HG02798 (cell line): Measurements from ENCODE around the gene AMDHD2.
"Not testable (repeated sequence)": the region's sequence is repeated elsewhere in the genome, so short reads cannot be mapped to it uniquely, and the experiment has no call there.

Source experiments
- ATAC-seq: cut with Tn5 transposase; IDR thresholded peaks from one replicate; pipeline ENCODE4 v1.9.1; 2021; ENCODE audit warnings: mild to moderate bottlenecking; ENCODE audit not compliant: unreplicated experiment, poor library complexity

Gene AMDHD2

GRCh38 chr16:2520097-2520783 lies at the start of gene AMDHD2:
Gene AMDHD2 (plus strand): TSS chr16:2520371. CDS start chr16:2520459, 88 bp downstream.
- peak; percentile 65 for ATAC-seq

GRCh38 chr16:2470603-2471015 lies 49.6 kb upstream of the AMDHD2 start:
- ATAC-seq = no peak

- ATAC-seq = no peak
Observed at GRCh38 chr16:2471016-2471652, 49.0 kb upstream of the AMDHD2 start, which contains the start of gene NTN3. Gene NTN3 (plus strand): TSS chr16:2471297. CDS start chr16:2471702, 405 bp downstream.

- ATAC-seq = no peak
Observed at GRCh38 chr16:2471653-2472487, 48.3 kb upstream of the AMDHD2 start.

GRCh38 chr16:2472488-2472864 lies 47.7 kb upstream of the AMDHD2 start:
- ATAC-seq = no peak

- no peak for ATAC-seq
Observed at GRCh38 chr16:2472885-2473445, 47.2 kb upstream of the AMDHD2 start.

- no peak for ATAC-seq
Observed at GRCh38 chr16:2473446-2473926, 46.7 kb upstream of the AMDHD2 start.

GRCh38 chr16:2473999-2474876 lies 45.9 kb upstream of the AMDHD2 start:
- peak; percentile 35 for ATAC-seq

- ATAC-seq = peak; percentile 72
Observed at GRCh38 chr16:2474877-2475412, 45.2 kb upstream of the AMDHD2 start, which contains the start of gene TBC1D24. Gene TBC1D24 (plus strand): TSS chr16:2475127. CDS start chr16:2496149, 21,022 bp downstream.

- ATAC-seq = peak; percentile 15
Observed at GRCh38 chr16:2475413-2476344, 44.5 kb upstream of the AMDHD2 start.

- no peak for ATAC-seq
Observed at GRCh38 chr16:2476345-2476720, 43.8 kb upstream of the AMDHD2 start.

GRCh38 chr16:2476741-2477140 lies 43.4 kb upstream of the AMDHD2 start:
- ATAC-seq = no peak

- no peak for ATAC-seq
Observed at GRCh38 chr16:2477327-2477726, 42.8 kb upstream of the AMDHD2 start.

GRCh38 chr16:2478279-2478678 lies 41.9 kb upstream of the AMDHD2 start:
- ATAC-seq = no peak

GRCh38 chr16:2479996-2480395 lies 40.2 kb upstream of the AMDHD2 start:
- not testable (repeated sequence) for ATAC-seq

- no peak for ATAC-seq
Observed at GRCh38 chr16:2480948-2481347, 39.2 kb upstream of the AMDHD2 start.

GRCh38 chr16:2481676-2482075 lies 38.5 kb upstream of the AMDHD2 start:
- no peak for ATAC-seq

- ATAC-seq = no peak
Observed at GRCh38 chr16:2482249-2482648, 37.9 kb upstream of the AMDHD2 start.
